Activated CD8-positive, alpha-beta memory T cell treated with anti-CD3 and anti-CD28 coated beads, Interleukin-2, amount 10 ng/mL, durations not matched to agents 7 days and 5 days (primary cell): ENCODE data around the gene SLC35G6. TPM values are rescaled to one million over a fixed set of nuclear protein-coding genes. Genes with fewer than 3 reads are reported as not detected.
A peak's percentile ranks its signal among the peaks of the same experiment; 100 is the strongest.

Experiments
- ATAC-seq: fragments of 150-1000 bp; cut with Tn5 transposase; one replicate; pipeline ENCODE4 v1.10.0; 2021; ENCODE audit warnings: moderate library complexity
- CTCF ChIA-PET: fragments of 350-600 bp; sonication (Branson Sonifier 250); formaldehyde crosslinking; loops from one replicate; lab custom pipeline; 2021; ENCODE audit warnings: antibody characterized with exemption; lab: Charles Lee
- DNase-seq: peaks from one replicate; pipeline ENCODE4 v3.0.0-alpha.2; 2020
- H3K27ac Mint-ChIP-seq: one replicate; pipeline ENCODE4 v1.8.0; 2021; ENCODE audit warnings: mild to moderate bottlenecking, mixed read lengths
- H3K27me3 Mint-ChIP-seq: one replicate; pipeline ENCODE4 v1.8.0; 2021; ENCODE audit warnings: mixed read lengths
- H3K36me3 Mint-ChIP-seq: one replicate; pipeline ENCODE4 v1.8.0; 2021; ENCODE audit warnings: mild to moderate bottlenecking, mixed read lengths
- H3K4me1 Mint-ChIP-seq: one replicate; pipeline ENCODE4 v1.8.0; 2021; ENCODE audit warnings: mixed read lengths
- H3K4me3 Mint-ChIP-seq: one replicate; pipeline ENCODE4 v1.8.0; 2021; ENCODE audit warnings: mild to moderate bottlenecking, moderate library complexity, mixed read lengths
- H3K9me3 Mint-ChIP-seq: one replicate; pipeline ENCODE4 v1.8.0; 2022; ENCODE audit warnings: low read depth, mixed read lengths
- total RNA-seq, 2 experiments: library from RNA; stranded (reverse); gene quantifications; one replicate each; pipeline ENCODE4 v1.2.3, GENCODE V29; 2021

Gene SLC35G6
- total RNA-seq, 2 experiments from 2014 or later, result not detected

DNA sequence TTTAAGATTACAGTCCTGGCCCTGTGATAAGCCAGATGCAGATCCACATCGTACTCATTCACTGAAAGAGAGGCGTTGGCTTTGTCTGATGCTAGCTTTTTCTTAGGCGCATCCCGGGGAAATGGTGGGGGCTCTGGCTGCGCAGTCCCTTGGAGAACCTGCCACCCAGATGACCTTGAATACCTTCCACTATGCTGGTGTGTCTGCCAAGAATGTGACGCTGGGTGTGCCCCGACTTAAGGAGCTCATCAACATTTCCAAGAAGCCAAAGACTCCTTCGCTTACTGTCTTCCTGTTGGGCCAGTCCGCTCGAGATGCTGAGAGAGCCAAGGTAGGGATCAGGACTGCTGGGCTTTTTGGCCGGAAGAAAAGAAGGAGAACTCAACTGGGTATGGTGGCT lies 26.9 kb downstream of the SLC35G6 start:
- Mint-ChIP-seq H3K27ac (no peak overlapping the region), H3K27me3 (no peaks in the 10 kb centered on the region), H3K4me3 (no peak overlapping the region), H3K9me3 (no peaks in the 10 kb centered on the region), H3K36me3 (peaks cover 65% of the 10 kb centered on the region), H3K4me1 (no peaks in the 10 kb centered on the region)
- no peak for DNase-seq
- CTCF ChIA-PET, result interaction anchor here (0.6 to 3.2 kb wide), 3 partner anchors 8 to 71 kb away, joined by 3 to 17 read pairs (median 4); no protein-coding TSS in a partner anchor
- ATAC-seq, result no peak

DNA sequence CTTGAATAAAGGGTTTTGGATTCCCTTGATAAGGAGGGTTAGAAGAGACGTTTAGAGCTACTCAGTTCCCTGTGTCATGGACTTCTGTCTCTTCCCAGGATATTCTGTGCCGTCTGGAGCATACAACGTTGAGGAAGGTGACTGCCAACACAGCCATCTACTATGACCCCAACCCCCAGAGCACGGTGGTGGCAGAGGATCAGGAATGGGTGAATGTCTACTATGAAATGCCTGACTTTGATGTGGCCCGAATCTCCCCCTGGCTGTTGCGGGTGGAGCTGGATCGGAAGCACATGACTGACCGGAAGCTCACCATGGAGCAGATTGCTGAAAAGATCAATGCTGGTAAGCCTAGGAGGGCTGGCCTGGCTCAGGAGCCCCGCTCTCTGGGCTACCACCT lies 27.6 kb downstream of the SLC35G6 start:
- H3K36me3 Mint-ChIP-seq, result peaks cover 65% of the 10 kb centered on the region
- CTCF ChIA-PET, result interaction anchor here (3.2 kb wide), 1 partner anchor 52 kb away, joined by 17 read pairs; no protein-coding TSS in a partner anchor

DNA sequence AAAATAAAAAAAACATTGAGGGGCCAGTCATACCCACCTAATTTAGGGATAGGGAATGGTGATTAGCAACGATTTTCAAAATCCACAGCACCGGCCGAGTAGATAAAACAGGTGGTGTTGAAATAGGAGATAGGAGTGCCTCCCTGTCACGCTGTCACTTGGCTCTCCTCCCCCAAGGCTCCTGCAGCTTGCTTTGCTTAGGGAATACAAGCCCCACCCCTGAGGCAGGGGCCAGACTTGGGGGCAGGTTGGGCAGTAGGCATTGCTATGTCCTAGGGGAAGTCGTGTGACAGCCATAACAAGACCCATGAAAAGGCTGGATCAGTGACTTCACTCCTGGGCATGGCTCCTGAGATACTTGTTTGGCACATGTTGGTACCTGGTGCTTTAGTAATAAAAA lies 28.7 kb downstream of the SLC35G6 start:
- DNase-seq (no peak), ATAC-seq (no peak)
- CTCF ChIA-PET, result interaction anchor here (3.2 kb wide), 1 partner anchor 51 kb away, joined by 17 read pairs; no protein-coding TSS in a partner anchor
- no peak overlapping the region for H3K27ac Mint-ChIP-seq
- H3K27me3 Mint-ChIP-seq, result no peaks in the 10 kb centered on the region
- peaks cover 66% of the 10 kb centered on the region for H3K36me3 Mint-ChIP-seq
- H3K9me3 Mint-ChIP-seq, result no peaks in the 10 kb centered on the region
- no peaks in the 10 kb centered on the region for H3K4me1 Mint-ChIP-seq
- H3K4me3 Mint-ChIP-seq, result no peak overlapping the region

More for the DNA sequence above, 27.6 kb downstream of the SLC35G6 start:
- Mint-ChIP-seq H3K4me3 (no peak overlapping the region), H3K27ac (no peak overlapping the region), H3K9me3 (no peaks in the 10 kb centered on the region), H3K4me1 (no peaks in the 10 kb centered on the region), H3K27me3 (no peaks in the 10 kb centered on the region)
- ATAC-seq (no peak), DNase-seq (no peak)

DNA sequence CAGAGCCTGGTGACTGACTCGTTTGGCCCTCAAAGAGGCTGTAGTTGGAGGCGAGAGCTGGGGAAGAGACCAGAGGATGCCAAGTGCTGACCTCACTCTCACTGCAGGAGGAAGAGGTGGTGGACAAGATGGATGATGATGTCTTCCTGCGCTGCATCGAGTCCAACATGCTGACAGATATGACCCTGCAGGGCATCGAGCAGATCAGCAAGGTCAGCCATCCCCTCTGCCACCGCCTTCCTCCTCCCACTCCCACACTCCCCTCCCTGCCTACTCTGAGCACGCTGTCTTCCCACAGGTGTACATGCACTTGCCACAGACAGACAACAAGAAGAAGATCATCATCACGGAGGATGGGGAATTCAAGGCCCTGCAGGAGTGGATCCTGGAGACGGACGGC lies 29.9 kb downstream of the SLC35G6 start:
- H3K9me3 Mint-ChIP-seq, result no peaks in the 10 kb centered on the region
- no peaks in the 10 kb centered on the region for H3K27me3 Mint-ChIP-seq
- no peaks in the 10 kb centered on the region for H3K4me1 Mint-ChIP-seq
- CTCF ChIA-PET, result interaction anchor here (1.3 to 10.7 kb wide), 2 partner anchors 48 to 177 kb away, joined by 3 to 172 read pairs; partner anchors contain the start of genes SENP3, TNFSF13 and WRAP53
- peaks cover 60% of the 10 kb centered on the region for H3K36me3 Mint-ChIP-seq
- H3K4me3 Mint-ChIP-seq, result no peak overlapping the region
- H3K27ac Mint-ChIP-seq, result no peak overlapping the region
- ATAC-seq, result no peak
- no peak for DNase-seq

DNA sequence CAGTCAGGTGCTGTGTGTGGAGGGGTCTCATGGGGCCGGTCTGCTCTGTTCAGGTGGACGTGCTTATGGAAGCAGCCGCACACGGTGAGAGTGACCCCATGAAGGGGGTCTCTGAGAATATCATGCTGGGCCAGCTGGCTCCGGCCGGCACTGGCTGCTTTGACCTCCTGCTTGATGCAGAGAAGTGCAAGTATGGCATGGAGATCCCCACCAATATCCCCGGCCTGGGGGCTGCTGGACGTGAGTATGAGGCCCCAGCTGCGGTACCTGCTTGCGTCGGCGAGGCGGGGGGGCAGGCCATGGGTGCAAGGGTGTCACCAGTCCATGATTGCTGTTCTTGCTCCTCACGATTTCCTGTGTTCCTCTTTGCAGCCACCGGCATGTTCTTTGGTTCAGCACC lies 30.9 kb downstream of the SLC35G6 start:
- ATAC-seq (no peak), DNase-seq (no peak)
- CTCF ChIA-PET, result interaction anchor here (0.7 to 10.7 kb wide), 2 partner anchors 47 to 50 kb away, joined by 3 to 172 read pairs; partner anchors contain the start of genes SENP3 and TNFSF13
- Mint-ChIP-seq H3K27ac (no peak overlapping the region), H3K4me1 (no peaks in the 10 kb centered on the region), H3K27me3 (no peaks in the 10 kb centered on the region), H3K4me3 (no peak overlapping the region), H3K9me3 (no peaks in the 10 kb centered on the region), H3K36me3 (peaks cover 51% of the 10 kb centered on the region)

DNA sequence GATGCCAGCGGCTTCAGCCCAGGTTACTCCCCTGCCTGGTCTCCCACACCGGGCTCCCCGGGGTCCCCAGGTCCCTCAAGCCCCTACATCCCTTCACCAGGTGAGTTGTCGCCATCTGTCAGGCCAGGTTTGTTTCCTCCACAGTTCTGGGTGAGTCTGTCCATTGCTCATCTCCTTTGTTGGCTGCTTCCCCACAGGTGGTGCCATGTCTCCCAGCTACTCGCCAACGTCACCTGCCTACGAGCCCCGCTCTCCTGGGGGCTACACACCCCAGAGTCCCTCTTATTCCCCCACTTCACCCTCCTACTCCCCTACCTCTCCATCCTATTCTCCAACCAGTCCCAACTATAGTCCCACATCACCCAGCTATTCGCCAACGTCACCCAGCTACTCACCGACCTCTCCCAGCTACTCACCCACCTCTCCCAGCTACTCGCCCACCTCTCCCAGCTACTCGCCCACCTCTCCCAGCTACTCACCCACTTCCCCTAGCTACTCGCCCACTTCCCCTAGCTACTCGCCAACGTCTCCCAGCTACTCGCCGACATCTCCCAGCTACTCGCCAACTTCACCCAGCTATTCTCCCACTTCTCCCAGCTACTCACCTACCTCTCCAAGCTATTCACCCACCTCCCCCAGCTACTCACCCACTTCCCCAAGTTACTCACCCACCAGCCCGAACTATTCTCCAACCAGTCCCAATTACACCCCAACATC lies 31.7 kb downstream of the SLC35G6 start:
- no peaks in the 10 kb centered on the region for H3K27me3 Mint-ChIP-seq
- no peaks in the 10 kb centered on the region for H3K4me1 Mint-ChIP-seq
- no peak overlapping the region for H3K4me3 Mint-ChIP-seq
- CTCF ChIA-PET, result interaction anchor here (0.6 to 10.7 kb wide), 12 partner anchors 26 to 183 kb away, joined by 3 to 172 read pairs (median 4); partner anchors contain the start of genes CD68, NEURL4, SENP3 and SOX15
- ATAC-seq (no peak), DNase-seq (no peak)
- H3K9me3 Mint-ChIP-seq, result no peaks in the 10 kb centered on the region
- H3K36me3 Mint-ChIP-seq, result peaks cover 49% of the 10 kb centered on the region
- no peak overlapping the region for H3K27ac Mint-ChIP-seq

DNA sequence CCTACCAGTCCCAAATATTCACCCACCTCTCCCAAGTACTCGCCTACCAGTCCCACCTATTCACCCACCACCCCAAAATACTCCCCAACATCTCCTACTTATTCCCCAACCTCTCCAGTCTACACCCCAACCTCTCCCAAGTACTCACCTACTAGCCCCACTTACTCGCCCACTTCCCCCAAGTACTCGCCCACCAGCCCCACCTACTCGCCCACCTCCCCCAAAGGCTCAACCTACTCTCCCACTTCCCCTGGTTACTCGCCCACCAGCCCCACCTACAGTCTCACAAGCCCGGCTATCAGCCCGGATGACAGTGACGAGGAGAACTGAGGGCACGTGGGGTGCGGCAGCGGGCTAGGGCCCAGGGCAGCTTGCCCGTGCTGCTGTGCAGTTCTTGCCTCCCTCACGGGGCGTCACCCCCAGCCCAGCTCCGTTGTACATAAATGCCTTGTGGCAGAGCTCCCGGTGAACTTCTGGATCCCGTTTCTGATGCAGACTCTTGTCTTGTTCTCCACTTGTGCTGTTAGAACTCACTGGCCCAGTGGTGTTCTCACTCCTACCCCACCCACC lies 32.7 kb downstream of the SLC35G6 start:
- DNase-seq (no peak), ATAC-seq (no peak)
- H3K27me3 Mint-ChIP-seq, result no peaks in the 10 kb centered on the region
- no peaks in the 10 kb centered on the region for H3K4me1 Mint-ChIP-seq
- no peak overlapping the region for H3K27ac Mint-ChIP-seq
- no peaks in the 10 kb centered on the region for H3K9me3 Mint-ChIP-seq
- no peak overlapping the region for H3K4me3 Mint-ChIP-seq
- CTCF ChIA-PET, result interaction anchor here (0.6 to 10.7 kb wide), 20 partner anchors 17 to 184 kb away, joined by 3 to 172 read pairs (median 4); partner anchors contain the start of genes CD68, NEURL4, SENP3 and TMEM95
- peaks cover 39% of the 10 kb centered on the region for H3K36me3 Mint-ChIP-seq

DNA sequence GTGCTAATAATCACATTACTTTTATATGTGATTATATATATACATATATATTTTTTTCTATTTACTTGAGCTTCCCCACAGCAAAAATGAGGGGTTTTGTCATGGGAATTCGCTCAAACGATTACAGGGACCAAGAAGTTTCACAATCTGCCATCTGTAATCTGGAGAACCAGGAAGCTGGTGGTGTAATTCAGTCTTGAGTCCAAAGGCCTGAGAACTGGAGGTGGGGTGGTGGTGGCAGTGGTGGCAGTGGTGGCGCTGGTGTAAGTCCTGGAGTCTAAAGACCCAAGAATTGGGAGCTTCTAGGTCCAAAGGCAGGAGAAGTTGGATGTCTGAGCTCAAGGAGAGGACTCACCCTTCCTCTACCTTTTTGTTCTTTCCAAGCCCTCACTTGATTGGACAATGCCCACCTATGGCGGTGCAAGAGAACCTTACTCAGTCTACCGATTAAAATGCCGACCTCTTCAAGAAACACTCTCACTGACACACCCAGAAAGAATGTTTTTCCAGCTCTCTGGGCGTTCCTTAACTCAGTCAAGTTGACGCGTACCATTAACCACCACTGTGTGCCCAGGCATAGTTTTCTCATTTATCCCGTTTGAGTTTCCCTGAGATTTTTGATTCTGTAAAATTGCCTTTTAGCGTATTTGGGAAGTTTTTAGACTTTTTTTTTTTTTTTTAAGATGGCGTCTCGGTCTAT lies 34.8 kb downstream of the SLC35G6 start:
- CTCF ChIA-PET, result interaction anchor here (0.7 to 10.7 kb wide), 13 partner anchors 11 to 172 kb away, joined by 3 to 172 read pairs (median 5); partner anchors contain the start of genes SENP3, SOX15 and TNFSF13
- Mint-ChIP-seq H3K27ac (no peak overlapping the region), H3K27me3 (no peaks in the 10 kb centered on the region), H3K4me3 (no peak overlapping the region), H3K9me3 (no peaks in the 10 kb centered on the region), H3K4me1 (no peaks in the 10 kb centered on the region), H3K36me3 (peaks cover 27% of the 10 kb centered on the region)
- DNase-seq (no peak), ATAC-seq (no peak)

DNA sequence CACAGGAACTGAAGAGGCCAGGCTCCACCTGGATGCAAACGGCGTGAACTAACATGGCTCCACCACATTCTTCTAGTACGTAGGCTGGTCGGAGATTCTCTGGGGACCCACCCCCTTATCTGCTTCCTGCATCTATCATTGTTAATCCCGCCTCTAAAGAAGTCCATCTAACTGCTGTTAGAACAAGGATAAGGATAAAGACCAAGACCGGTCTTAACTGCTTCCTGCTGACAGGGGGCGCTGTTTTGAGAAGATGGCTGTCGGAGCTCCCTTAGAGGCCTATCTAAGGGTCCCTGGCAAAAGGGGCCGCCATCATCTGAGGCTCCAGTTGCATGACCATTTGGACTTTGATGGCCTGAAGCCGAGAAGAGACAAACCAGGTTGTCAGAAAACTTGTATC lies 41.8 kb downstream of the SLC35G6 start:
- no peak overlapping the region for H3K27ac Mint-ChIP-seq
- peak; percentile 50 for DNase-seq
- H3K4me1 Mint-ChIP-seq, result peaks cover 2% of the 10 kb centered on the region
- ATAC-seq, result peak; percentile 60
- peaks cover 10% of the 10 kb centered on the region for H3K36me3 Mint-ChIP-seq
- no peak overlapping the region for H3K4me3 Mint-ChIP-seq
- no peaks in the 10 kb centered on the region for H3K27me3 Mint-ChIP-seq
- CTCF ChIA-PET, result interaction anchor here (0.8 to 2.2 kb wide), 13 partner anchors 9 to 167 kb away, joined by 3 to 24 read pairs (median 4); partner anchors contain the start of gene WRAP53
- H3K9me3 Mint-ChIP-seq, result peaks cover 7% of the 10 kb centered on the region

DNA sequence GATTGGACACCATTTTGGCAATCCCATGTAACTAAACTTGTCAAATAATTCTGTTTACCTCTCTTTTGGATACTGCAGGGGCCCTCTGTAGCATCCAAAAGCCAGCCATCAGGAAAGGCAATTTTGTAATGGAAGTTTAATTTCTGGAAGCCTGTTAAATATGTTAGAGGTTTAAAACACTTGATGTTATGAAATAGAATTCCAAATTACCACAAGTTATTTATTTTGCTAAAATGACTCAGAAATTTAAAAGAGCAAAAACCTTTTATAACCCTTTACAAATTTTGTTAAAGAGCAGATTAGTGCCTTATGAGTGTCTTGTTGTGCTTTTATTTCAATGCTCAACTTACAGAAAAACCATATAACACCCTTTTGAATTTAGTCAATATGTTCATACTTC lies 47.6 kb downstream of the SLC35G6 start:
- no peaks in the 10 kb centered on the region for H3K27me3 Mint-ChIP-seq
- CTCF ChIA-PET, result no interaction called here
- H3K4me1 Mint-ChIP-seq, result no peaks in the 10 kb centered on the region
- no peak overlapping the region for H3K4me3 Mint-ChIP-seq
- no peak overlapping the region for H3K27ac Mint-ChIP-seq
- ATAC-seq, result no peak
- H3K9me3 Mint-ChIP-seq, result peaks cover 11% of the 10 kb centered on the region
- DNase-seq, result no peak
- H3K36me3 Mint-ChIP-seq, result peaks cover 11% of the 10 kb centered on the region

DNA sequence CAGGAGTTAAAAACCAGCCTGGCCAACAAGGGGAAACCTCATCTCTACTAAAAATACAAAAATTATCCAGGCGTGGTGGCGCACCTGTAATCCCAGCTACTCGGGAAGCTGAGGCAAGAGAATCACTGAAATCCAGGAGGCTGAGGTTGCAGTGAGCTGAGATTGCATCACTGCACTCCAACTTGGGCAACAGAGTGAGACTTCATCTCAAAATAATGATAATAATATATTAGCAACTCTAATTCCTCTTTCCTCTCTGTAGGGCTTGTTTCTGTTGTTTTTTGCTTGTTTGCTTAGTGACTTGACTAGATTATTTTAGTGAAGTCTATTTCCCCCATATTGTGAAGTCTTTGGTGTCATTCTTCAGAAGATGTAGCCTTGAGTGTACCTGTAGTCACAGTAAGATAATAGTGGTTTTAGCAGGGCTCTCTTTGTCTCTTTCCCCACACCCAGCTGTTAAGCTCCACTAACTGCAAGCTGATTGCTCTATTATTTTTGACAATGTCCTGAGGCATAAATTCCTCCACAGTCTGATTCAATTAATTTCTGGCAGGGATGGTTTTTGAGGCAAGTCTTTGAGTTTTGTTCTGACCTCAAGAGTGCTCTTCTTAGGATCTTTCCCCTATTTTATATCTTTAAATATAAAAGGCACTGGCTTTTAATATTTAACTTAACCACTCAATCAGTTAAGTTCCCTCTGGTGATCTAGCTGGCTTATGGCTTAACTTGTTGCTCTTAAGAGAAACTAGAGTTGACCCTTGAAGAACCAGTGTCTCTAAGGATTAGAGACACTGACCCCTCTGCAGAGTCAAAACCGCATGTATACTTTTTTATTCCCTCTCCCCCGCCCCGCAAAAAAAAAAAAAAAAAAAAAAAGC lies 49.0 kb downstream of the SLC35G6 start:
- peaks cover 11% of the 10 kb centered on the region for H3K36me3 Mint-ChIP-seq
- H3K9me3 Mint-ChIP-seq, result peaks cover 11% of the 10 kb centered on the region
- CTCF ChIA-PET, result interaction anchor here (1.2 kb wide), 1 partner anchor 15 kb away, joined by 5 read pairs; no protein-coding TSS in a partner anchor
- no peaks in the 10 kb centered on the region for H3K27me3 Mint-ChIP-seq
- no peak for ATAC-seq
- no peaks in the 10 kb centered on the region for H3K4me1 Mint-ChIP-seq
- no peak overlapping the region for H3K4me3 Mint-ChIP-seq
- no peak for DNase-seq
- no peak overlapping the region for H3K27ac Mint-ChIP-seq
